ENCODE data around the gene SGSM1.

GRCh38 chr22:24836282-24836681 lies 30.3 kb downstream of the SGSM1 start:
- TF ChIP-seq RFX5 (IDR thresholded peaks at IDR 0.05; ENCODE audit: low read depth, low read length) (no peak), CTCF (conservative IDR thresholded peaks at IDR 0.05; ENCODE audit: low read depth, low read length) (no peak), CEBPB (IDR thresholded peaks at IDR 0.05; ENCODE audit: low read depth, low read length) (no peak), POLR2A (IDR thresholded peaks at IDR 0.05; ENCODE audit: low read depth, low read length) (no peak), RCOR1 (IDR thresholded peaks at IDR 0.05; ENCODE audit: insufficient replicate concordance, low read length) (no peak), RAD21 (IDR thresholded peaks at IDR 0.05; ENCODE audit: low read length) (no peak), MAZ (IDR thresholded peaks at IDR 0.05; ENCODE audit: borderline replicate concordance, low read depth, low read length) (no peak), MXI1 (IDR thresholded peaks at IDR 0.05; ENCODE audit: borderline replicate concordance, low read depth, low read length) (no peak), FOS (IDR thresholded peaks at IDR 0.05; ENCODE audit: low read depth, low read length) (no peak), CHD1 (IDR thresholded peaks at IDR 0.05; ENCODE audit: low read depth, low read length) (no peak), BHLHE40 (IDR thresholded peaks at IDR 0.05; ENCODE audit: low read depth, low read length) (no peak), USF2 (IDR thresholded peaks at IDR 0.05; ENCODE audit: low read depth, low read length) (no peak), ELK1 (IDR thresholded peaks at IDR 0.05; ENCODE audit: borderline replicate concordance, low read depth, low read length) (no peak), SMC3 (IDR thresholded peaks at IDR 0.05; ENCODE audit: low read depth, low read length) (no peak)

Measured in IMR-90 (cell line).